Lung microvascular endothelial cell (primary cell): ENCODE data around the gene HRH1. TPM values are rescaled to one million over a fixed set of nuclear protein-coding genes. Genes with fewer than 3 reads are reported as not detected.
"Not testable (repeated sequence)": the region's sequence is repeated elsewhere in the genome, so short reads cannot be mapped to it uniquely, and the experiment has no call there.

ENCODE experiments used
- DNase-seq, 2 donors: peaks; one replicate each; pipeline versions ENCODE4 v3.0.0 to v3.0.0-alpha.2; 2010; ENCODE audit warnings: low read depth in 2 of 2
- total RNA-seq: library from RNA; depleted of rRNA; stranded (reverse); fragments of >200 nt; gene quantifications from 2 replicates; pipeline ENCODE4 v1.2.1, GENCODE V29; 2014

Gene HRH1
- total RNA-seq = 1.6 and 5.4 TPM in 2 replicates

- DNase-seq = peak; percentile 29 to 39
Observed at GRCh38 chr3:11154036-11154952, at the start of gene HRH1. Gene HRH1, plus strand, starts transcription at chr3:11154493. Its CDS starts 104,545 bp downstream, at chr3:11259038.

GRCh38 chr3:11113316-11113715, 41.0 kb upstream of the HRH1 start:
- DNase-seq = not testable (repeated sequence)

GRCh38 chr3:11115548-11115947, 38.7 kb upstream of the HRH1 start:
- DNase-seq = no peak

- no peak for DNase-seq
Observed at GRCh38 chr3:11116336-11117059, 37.8 kb upstream of the HRH1 start.

- DNase-seq = no peak
Observed at GRCh38 chr3:11117591-11117990, 36.7 kb upstream of the HRH1 start.

- DNase-seq = peak in 1 of 2 donors; percentile 12
Observed at GRCh38 chr3:11118181-11118682, 36.1 kb upstream of the HRH1 start.

GRCh38 chr3:11120091-11120805, 34.0 kb upstream of the HRH1 start:
- DNase-seq = peak in 1 of 2 donors; percentile 60

GRCh38 chr3:11126653-11127052, 27.6 kb upstream of the HRH1 start:
- no peak for DNase-seq

- no peak for DNase-seq
Observed at GRCh38 chr3:11128682-11129632, 25.3 kb upstream of the HRH1 start.

GRCh38 chr3:11130385-11130784, 23.9 kb upstream of the HRH1 start:
- DNase-seq = no peak

- no peak for DNase-seq
Observed at GRCh38 chr3:11131371-11131770, 22.9 kb upstream of the HRH1 start.

- not testable (repeated sequence) for DNase-seq
Observed at GRCh38 chr3:11131886-11132285, 22.4 kb upstream of the HRH1 start.

- no peak for DNase-seq
Observed at GRCh38 chr3:11132861-11133260, 21.4 kb upstream of the HRH1 start.

GRCh38 chr3:11134794-11135193, 19.5 kb upstream of the HRH1 start:
- DNase-seq = no peak

- DNase-seq = peak in 1 of 2 donors; percentile 22
Observed at GRCh38 chr3:11136116-11136515, 18.2 kb upstream of the HRH1 start.

- peak; percentile 66 to 99 for DNase-seq
Observed at GRCh38 chr3:11136830-11137626, 17.3 kb upstream of the HRH1 start.

- no peak for DNase-seq
Observed at GRCh38 chr3:11137627-11137959, 16.7 kb upstream of the HRH1 start.

GRCh38 chr3:11138371-11138770, 15.9 kb upstream of the HRH1 start:
- DNase-seq = no peak

GRCh38 chr3:11140030-11140712, 14.1 kb upstream of the HRH1 start:
- DNase-seq = peak; percentile 15 to 55
